ENCODE results near the gene TJP2.

The TJP2 gene

GRCh38 chr9:69195668-69196067 lies 21.6 kb downstream of the TJP2 start:
- Histone ChIP-seq H3K27ac (no peak overlapping the region), H3K79me2 (ENCODE audit: insufficient read depth, low read depth) (no peaks in the 10 kb centered on the region), H3K36me3 (ENCODE audit: insufficient read depth) (no peaks in the 10 kb centered on the region), H3K4me2 (no peak overlapping the region), H4K20me1 (ENCODE audit: insufficient read depth) (no peaks in the 10 kb centered on the region), H3K27me3 (ENCODE audit: insufficient read depth, low read depth) (no peaks in the 10 kb centered on the region), H3K4me1 (ENCODE audit: low read depth, poor library complexity, severe bottlenecking) (peaks cover 15% of the 10 kb centered on the region), H3K4me3 (IDR thresholded peaks at IDR 0.05; ENCODE audit: insufficient read depth, low read depth, low read length) (no peak overlapping the region), H3K9ac (no peak overlapping the region), H2AFZ (ENCODE audit: low read depth) (no peak overlapping the region)
- TF ChIP-seq, protein P1, sequence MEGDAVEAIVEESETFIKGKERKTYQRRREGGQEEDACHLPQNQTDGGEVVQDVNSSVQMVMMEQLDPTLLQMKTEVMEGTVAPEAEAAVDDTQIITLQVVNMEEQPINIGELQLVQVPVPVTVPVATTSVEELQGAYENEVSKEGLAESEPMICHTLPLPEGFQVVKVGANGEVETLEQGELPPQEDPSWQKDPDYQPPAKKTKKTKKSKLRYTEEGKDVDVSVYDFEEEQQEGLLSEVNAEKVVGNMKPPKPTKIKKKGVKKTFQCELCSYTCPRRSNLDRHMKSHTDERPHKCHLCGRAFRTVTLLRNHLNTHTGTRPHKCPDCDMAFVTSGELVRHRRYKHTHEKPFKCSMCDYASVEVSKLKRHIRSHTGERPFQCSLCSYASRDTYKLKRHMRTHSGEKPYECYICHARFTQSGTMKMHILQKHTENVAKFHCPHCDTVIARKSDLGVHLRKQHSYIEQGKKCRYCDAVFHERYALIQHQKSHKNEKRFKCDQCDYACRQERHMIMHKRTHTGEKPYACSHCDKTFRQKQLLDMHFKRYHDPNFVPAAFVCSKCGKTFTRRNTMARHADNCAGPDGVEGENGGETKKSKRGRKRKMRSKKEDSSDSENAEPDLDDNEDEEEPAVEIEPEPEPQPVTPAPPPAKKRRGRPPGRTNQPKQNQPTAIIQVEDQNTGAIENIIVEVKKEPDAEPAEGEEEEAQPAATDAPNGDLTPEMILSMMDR (conservative IDR thresholded peaks at IDR 0.05; ENCODE audit: low read depth, low read length) = no peak

GRCh38 chr9:69197687-69198086 lies 23.6 kb downstream of the TJP2 start:
- H3K27ac ChIP-seq = no peak overlapping the region
- no peak overlapping the region for H2AFZ ChIP-seq (ENCODE audit: low read depth)
- peaks cover 15% of the 10 kb centered on the region for H3K4me1 ChIP-seq (ENCODE audit: low read depth, poor library complexity, severe bottlenecking)
- no peak overlapping the region for H3K9ac ChIP-seq
- no peak overlapping the region for H3K4me3 ChIP-seq (IDR thresholded peaks at IDR 0.05; ENCODE audit: insufficient read depth, low read depth, low read length)
- no peaks in the 10 kb centered on the region for H4K20me1 ChIP-seq (ENCODE audit: insufficient read depth)
- TF ChIP-seq, protein P1 (conservative IDR thresholded peaks at IDR 0.05; ENCODE audit: low read depth, low read length) = no peak
- no peaks in the 10 kb centered on the region for H3K27me3 ChIP-seq (ENCODE audit: insufficient read depth, low read depth)
- no peak overlapping the region for H3K4me2 ChIP-seq
- H3K36me3 ChIP-seq (ENCODE audit: insufficient read depth) = no peaks in the 10 kb centered on the region
- H3K79me2 ChIP-seq (ENCODE audit: insufficient read depth, low read depth) = no peaks in the 10 kb centered on the region

DNA sequence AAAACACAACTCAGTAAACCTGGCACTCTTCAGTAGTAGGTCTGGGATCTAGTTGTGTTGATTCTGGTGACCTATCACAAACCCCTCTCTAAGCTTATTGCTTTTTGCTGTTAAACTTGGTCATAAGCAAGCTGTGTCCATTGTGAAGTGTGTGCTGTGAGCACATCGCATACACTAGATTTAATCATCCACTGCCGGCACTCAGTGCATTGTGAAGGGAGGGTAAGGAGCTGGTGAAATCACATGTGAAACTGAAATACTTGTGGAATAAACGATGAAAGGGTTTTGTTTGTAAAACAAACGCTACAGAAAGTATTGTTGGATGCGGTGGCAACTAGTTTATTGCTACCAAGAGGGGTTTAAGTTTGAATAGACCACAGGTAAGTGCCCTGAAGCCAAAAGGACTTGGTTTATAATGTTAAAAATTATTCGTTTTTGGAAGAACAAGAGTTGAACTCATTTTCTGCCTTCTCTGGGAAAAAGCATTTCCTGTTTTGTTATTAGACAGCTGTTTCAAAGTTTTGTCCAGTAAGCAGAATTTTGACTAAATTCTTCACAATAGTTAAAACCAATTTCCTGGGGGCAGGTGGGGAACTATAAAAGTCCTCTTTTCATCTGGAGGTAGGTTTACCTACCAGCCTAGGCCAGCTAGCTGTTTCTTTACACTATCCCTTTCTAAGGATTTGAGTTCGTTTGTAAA lies 24.6 kb downstream of the TJP2 start:
- no peak overlapping the region for H3K4me2 ChIP-seq
- H3K9ac ChIP-seq = no peak overlapping the region
- H3K27me3 ChIP-seq (ENCODE audit: insufficient read depth, low read depth) = no peaks in the 10 kb centered on the region
- H3K4me3 ChIP-seq (IDR thresholded peaks at IDR 0.05; ENCODE audit: insufficient read depth, low read depth, low read length) = no peak overlapping the region
- H3K36me3 ChIP-seq (ENCODE audit: insufficient read depth) = no peaks in the 10 kb centered on the region
- TF ChIP-seq, protein P1 (conservative IDR thresholded peaks at IDR 0.05; ENCODE audit: low read depth, low read length) = no peak
- no peaks in the 10 kb centered on the region for H4K20me1 ChIP-seq (ENCODE audit: insufficient read depth)
- no peaks in the 10 kb centered on the region for H3K79me2 ChIP-seq (ENCODE audit: insufficient read depth, low read depth)
- no peak overlapping the region for H2AFZ ChIP-seq (ENCODE audit: low read depth)
- peaks cover 8% of the 10 kb centered on the region for H3K4me1 ChIP-seq (ENCODE audit: low read depth, poor library complexity, severe bottlenecking)
- H3K27ac ChIP-seq = no peak overlapping the region

- Histone ChIP-seq H3K27ac (no peak overlapping the region), H3K9ac (no peak overlapping the region), H3K27me3 (ENCODE audit: insufficient read depth, low read depth) (no peaks in the 10 kb centered on the region), H3K4me2 (no peak overlapping the region), H3K36me3 (ENCODE audit: insufficient read depth) (no peaks in the 10 kb centered on the region), H2AFZ (ENCODE audit: low read depth) (no peak overlapping the region), H3K4me1 (ENCODE audit: low read depth, poor library complexity, severe bottlenecking) (peaks cover 8% of the 10 kb centered on the region), H3K4me3 (IDR thresholded peaks at IDR 0.05; ENCODE audit: insufficient read depth, low read depth, low read length) (no peak overlapping the region), H3K79me2 (ENCODE audit: insufficient read depth, low read depth) (no peaks in the 10 kb centered on the region), H4K20me1 (ENCODE audit: insufficient read depth) (no peaks in the 10 kb centered on the region)
- TF ChIP-seq, protein P1 (conservative IDR thresholded peaks at IDR 0.05; ENCODE audit: low read depth, low read length) = no peak
These were observed 25.8 kb downstream of the TJP2 start for GRCh38 chr9:69199769-69200470.

All from KMS-11 (cell line).